HUES48 (cell line): ENCODE results near the gene LPAR2.

Experiments
- H3K27ac ChIP-seq: one replicate; pipeline ENCODE4 v1.7.0; 2013; ENCODE audit warnings: low read depth, low read length, inconsistent platforms
- H3K27me3 ChIP-seq: 2 replicates; pipeline ENCODE4 v1.6.1; 2013; ENCODE audit warnings: mild to moderate bottlenecking, low read length; ENCODE audit not compliant: control insufficient read depth, insufficient read depth
- H3K36me3 ChIP-seq: 2 replicates; pipeline ENCODE4 v1.6.1; 2013; ENCODE audit warnings: low read length; ENCODE audit not compliant: control insufficient read depth, insufficient read depth
- H3K4me1 ChIP-seq: 2 replicates; pipeline ENCODE4 v1.6.1; 2013; ENCODE audit warnings: mild to moderate bottlenecking, low read length; ENCODE audit not compliant: control insufficient read depth, insufficient read depth
- H3K4me3 ChIP-seq: 2 replicates; pipeline ENCODE4 v1.5.1; 2013; ENCODE audit warnings: mild to moderate bottlenecking, low read depth, low read length
- H3K9ac ChIP-seq: 2 replicates; pipeline ENCODE4 v1.6.1; 2013; ENCODE audit warnings: mild to moderate bottlenecking, low read depth, low read length, moderate library complexity
- H3K9me3 ChIP-seq: 2 replicates; pipeline ENCODE4 v1.6.1; 2013; ENCODE audit warnings: low read length; ENCODE audit not compliant: control insufficient read depth, insufficient read depth

The LPAR2 gene

DNA sequence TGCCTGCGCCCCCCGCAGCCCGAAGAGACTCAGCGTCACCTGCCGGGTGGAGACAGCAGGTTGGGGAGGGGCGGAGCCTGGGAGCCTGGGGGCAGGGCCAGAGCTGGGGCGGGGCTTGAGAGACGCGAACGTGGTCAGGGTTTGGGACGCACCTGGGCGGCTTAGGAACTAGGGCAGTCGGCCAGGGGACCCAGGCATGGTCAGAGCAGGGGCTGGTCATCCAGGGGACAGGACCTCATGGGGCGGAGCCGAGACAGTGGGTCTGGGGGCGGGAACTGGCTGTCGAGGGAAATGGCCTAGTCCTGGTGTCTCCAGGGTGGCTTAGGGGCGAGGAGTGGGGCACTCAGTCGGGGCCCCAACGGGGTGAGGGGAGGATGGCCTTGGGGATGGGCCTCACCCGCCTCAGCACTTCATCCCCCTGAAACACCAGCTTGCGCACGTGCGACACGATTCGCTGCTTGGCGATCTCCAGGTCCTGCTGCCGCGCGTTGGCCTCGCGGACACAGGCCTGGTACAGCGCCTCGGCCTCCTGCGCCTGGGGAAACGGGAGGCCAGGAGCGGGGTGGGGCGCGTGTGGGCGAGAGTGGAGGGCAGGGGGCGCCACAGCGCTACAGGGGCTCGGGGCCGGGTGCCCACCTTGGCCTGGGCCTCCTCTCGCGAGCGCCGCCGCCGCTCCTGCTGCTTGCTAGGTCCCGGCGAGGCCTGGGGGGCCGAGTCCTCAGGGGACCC, 9.7 kb upstream of the LPAR2 start:
- Histone ChIP-seq H3K27ac (no peak overlapping the region), H3K9me3 (no peaks in the 10 kb centered on the region), H3K9ac (no peak overlapping the region), H3K4me3 (no peak overlapping the region; the same call in 1 of the 2 replicates), H3K4me1 (no peaks in the 10 kb centered on the region; the same call in 1 of the 2 replicates), H3K27me3 (no peaks in the 10 kb centered on the region), H3K36me3 (peaks cover 24% of the 10 kb centered on the region)

- no peaks in the 10 kb centered on the region for H3K9me3 ChIP-seq
- no peak overlapping the region; the same call in 1 of the 2 replicates for H3K4me3 ChIP-seq
- peaks cover 24% of the 10 kb centered on the region for H3K36me3 ChIP-seq
- no peak overlapping the region for H3K27ac ChIP-seq
- no peaks in the 10 kb centered on the region; the same call in 1 of the 2 replicates for H3K4me1 ChIP-seq
- H3K27me3 ChIP-seq: no peaks in the 10 kb centered on the region
- H3K9ac ChIP-seq: no peak overlapping the region
These were observed 9.1 kb upstream of the LPAR2 start for GRCh38 chr19:19637186-19637522.

DNA sequence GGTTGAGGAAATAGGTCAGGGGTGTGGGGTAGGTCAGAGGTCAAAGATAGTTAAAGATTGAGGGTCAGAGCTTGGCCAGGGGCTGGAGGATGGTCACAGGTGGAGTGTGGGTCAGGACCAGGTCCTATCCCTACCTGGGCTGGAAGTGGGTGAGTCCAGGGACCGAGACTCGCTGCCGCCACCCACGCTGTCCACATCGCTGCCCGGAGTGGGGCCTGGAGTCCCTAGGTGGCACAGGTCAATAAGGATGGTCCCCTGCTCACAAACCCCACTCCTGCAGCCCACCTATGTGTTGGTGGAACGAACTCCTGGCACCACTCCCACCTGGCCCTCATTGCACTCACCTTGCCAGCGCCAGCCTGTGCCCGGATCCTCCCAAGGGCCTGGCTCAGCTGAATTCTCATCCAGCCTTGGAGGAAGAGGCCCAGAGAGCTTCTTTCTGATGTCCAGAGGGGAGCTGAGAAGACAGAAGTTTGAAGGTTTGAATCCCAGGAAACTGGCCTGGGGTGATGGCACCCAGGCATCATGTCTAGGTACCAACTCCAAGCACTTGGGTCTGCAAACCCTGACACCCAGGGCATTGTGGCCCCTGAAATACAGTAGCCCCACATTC, 8.7 kb upstream of the LPAR2 start:
- no peak overlapping the region for H3K27ac ChIP-seq
- H3K4me1 ChIP-seq: no peaks in the 10 kb centered on the region; the same call in 1 of the 2 replicates
- peaks cover 24% of the 10 kb centered on the region for H3K36me3 ChIP-seq
- H3K9ac ChIP-seq: no peak overlapping the region
- no peaks in the 10 kb centered on the region for H3K27me3 ChIP-seq
- H3K9me3 ChIP-seq: no peaks in the 10 kb centered on the region
- no peak overlapping the region for H3K4me3 ChIP-seq

GRCh38 chr19:19635313-19635702, 7.3 kb upstream of the LPAR2 start:
- peaks cover 24% of the 10 kb centered on the region for H3K36me3 ChIP-seq
- no peak overlapping the region for H3K27ac ChIP-seq
- no peaks in the 10 kb centered on the region; the same call in 1 of the 2 replicates for H3K4me1 ChIP-seq
- H3K27me3 ChIP-seq: no peaks in the 10 kb centered on the region
- H3K9ac ChIP-seq: no peak overlapping the region
- no peaks in the 10 kb centered on the region for H3K9me3 ChIP-seq
- H3K4me3 ChIP-seq: no peak overlapping the region

DNA sequence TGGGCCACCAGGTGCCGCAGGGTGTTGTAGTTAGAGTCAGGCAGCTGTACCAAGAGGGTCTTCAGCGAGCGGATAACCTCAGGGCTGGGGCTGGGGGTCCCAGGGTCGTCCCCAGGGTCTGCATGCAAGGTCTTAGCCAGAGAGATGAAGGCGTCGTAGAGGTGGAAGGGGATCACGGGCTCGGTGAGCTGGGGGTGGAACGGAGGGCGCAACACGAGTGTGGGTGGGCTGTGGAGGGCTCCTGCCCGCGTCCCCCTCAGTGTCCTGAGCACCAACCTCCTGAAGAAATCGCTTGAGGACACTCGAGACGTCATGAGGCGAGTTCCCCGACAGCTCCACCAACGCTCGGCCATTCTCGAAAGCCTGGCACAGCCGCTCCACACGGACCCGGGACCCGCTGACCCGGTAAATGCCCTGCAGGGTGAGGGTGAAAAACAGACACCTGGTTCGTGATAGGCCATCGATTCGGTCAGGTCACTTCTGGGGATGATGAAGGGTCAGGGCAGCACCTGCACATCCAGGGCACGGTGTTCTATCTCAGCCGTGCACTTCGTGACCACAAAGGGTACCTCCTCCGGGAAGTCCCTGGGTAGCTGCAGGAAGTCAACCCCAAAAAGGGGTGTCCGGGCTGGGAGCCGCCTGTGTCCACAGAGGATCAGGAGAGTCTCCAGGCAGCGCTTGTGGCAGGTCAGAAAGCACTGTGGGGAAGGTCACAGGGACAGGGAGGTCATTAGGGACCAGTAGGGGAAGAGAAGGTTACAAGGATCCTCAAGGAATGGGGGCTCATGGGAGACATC, 6.7 kb upstream of the LPAR2 start:
- Histone ChIP-seq H3K4me3 (no peak overlapping the region), H3K27ac (no peak overlapping the region), H3K4me1 (no peaks in the 10 kb centered on the region; the same call in 1 of the 2 replicates), H3K36me3 (peaks cover 24% of the 10 kb centered on the region), H3K9me3 (no peaks in the 10 kb centered on the region), H3K9ac (no peak overlapping the region), H3K27me3 (no peaks in the 10 kb centered on the region)

- H3K4me3 ChIP-seq: no peak overlapping the region
- peaks cover 24% of the 10 kb centered on the region for H3K36me3 ChIP-seq
- no peak overlapping the region for H3K9ac ChIP-seq
- H3K4me1 ChIP-seq: no peaks in the 10 kb centered on the region; the same call in 1 of the 2 replicates
- no peaks in the 10 kb centered on the region for H3K9me3 ChIP-seq
- no peak overlapping the region for H3K27ac ChIP-seq
- H3K27me3 ChIP-seq: no peaks in the 10 kb centered on the region
These were observed 5.9 kb upstream of the LPAR2 start for GRCh38 chr19:19633711-19634515.

GRCh38 chr19:19632661-19633060, 4.6 kb upstream of the LPAR2 start:
- H3K36me3 ChIP-seq: peaks cover 24% of the 10 kb centered on the region
- no peaks in the 10 kb centered on the region; the same call in 1 of the 2 replicates for H3K4me1 ChIP-seq
- no peaks in the 10 kb centered on the region for H3K27me3 ChIP-seq
- no peak overlapping the region for H3K27ac ChIP-seq
- no peak overlapping the region for H3K4me3 ChIP-seq
- no peaks in the 10 kb centered on the region for H3K9me3 ChIP-seq
- no peak overlapping the region for H3K9ac ChIP-seq

DNA sequence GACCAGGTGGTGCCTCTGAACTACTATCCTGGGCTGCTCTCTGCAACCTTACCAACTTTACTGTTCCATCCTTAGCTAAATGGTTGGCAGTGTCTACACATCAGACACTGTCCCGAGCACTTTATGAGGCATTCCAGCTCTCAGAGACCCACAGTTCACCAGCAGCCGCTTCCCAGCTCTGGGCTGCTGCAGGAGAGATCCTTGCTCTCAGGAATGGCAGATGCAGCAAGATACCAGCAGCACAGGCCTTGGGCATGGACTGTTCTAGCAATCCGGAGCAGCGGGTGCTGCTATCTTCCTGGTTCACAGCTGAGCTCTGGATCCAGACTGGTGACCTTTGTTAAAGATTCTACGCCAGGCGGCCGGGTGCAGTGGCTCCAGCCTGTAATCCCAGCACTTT, 3.3 kb upstream of the LPAR2 start:
- Histone ChIP-seq H3K4me1 (peaks cover 4% of the 10 kb centered on the region; the same call in 1 of the 2 replicates), H3K9me3 (no peaks in the 10 kb centered on the region), H3K36me3 (peaks cover 29% of the 10 kb centered on the region), H3K4me3 (no peak overlapping the region), H3K27ac (no peak overlapping the region), H3K9ac (no peak overlapping the region), H3K27me3 (no peaks in the 10 kb centered on the region)

DNA sequence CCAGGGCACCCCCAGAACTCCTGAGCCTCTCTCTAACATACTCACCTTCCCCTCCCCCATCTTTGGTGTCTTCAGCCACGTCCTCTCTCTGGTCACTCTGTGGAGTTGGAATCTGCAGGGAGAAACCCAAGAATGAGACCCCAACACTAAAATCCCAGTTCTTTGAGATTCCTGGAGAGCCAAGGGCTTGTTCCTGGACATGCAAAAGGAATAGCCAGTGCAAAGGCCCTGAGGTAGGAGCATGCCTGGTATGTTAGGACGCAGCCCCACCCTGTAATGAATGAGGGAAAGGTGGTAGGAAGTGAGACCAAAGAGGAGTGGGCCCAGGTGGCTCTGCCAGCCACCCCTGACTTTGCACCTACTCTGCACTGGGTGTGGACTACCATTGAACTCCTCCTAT, 2.4 kb upstream of the LPAR2 start:
- Histone ChIP-seq H3K4me3 (no peak overlapping the region), H3K9ac (no peak overlapping the region), H3K27me3 (no peaks in the 10 kb centered on the region), H3K27ac (no peak overlapping the region), H3K9me3 (no peaks in the 10 kb centered on the region), H3K4me1 (peaks cover 4% of the 10 kb centered on the region; the same call in 1 of the 2 replicates), H3K36me3 (peaks cover 30% of the 10 kb centered on the region)

- Histone ChIP-seq H3K9me3 (no peaks in the 10 kb centered on the region), H3K4me3 (no peak overlapping the region), H3K27ac (no peak overlapping the region), H3K4me1 (peaks cover 4% of the 10 kb centered on the region; the same call in 1 of the 2 replicates), H3K27me3 (no peaks in the 10 kb centered on the region), H3K36me3 (peaks cover 29% of the 10 kb centered on the region), H3K9ac (no peak overlapping the region)
These were observed 2.0 kb upstream of the LPAR2 start for GRCh38 chr19:19630062-19630414.
